GM18951 (cell line): ENCODE measurements around the gene NEK1.
"Not testable (repeated sequence)": the region's sequence is repeated elsewhere in the genome, so short reads cannot be mapped to it uniquely, and the experiment has no call there.

Experiments
- POLR2A ChIP-seq: IDR thresholded peaks from 4 replicates; pipeline ENCODE4 v1.6.1; 2011; ENCODE audit warnings: mild to moderate bottlenecking; ENCODE audit not compliant: insufficient read length, insufficient read depth; ENCODE audit errors: extremely low read depth
- in situ Hi-C: fragments of 300-500 bp; cut with MboI; formaldehyde crosslinking; loops from one replicate; pipeline ENCODE4 v1.12.0; 2022; ENCODE audit warnings: low sequenced_read_pairs, mixed read lengths, inconsistent platforms; ENCODE audit not compliant: unreplicated experiment

NEK1 gene

GRCh38 chr4:169491211-169491610 lies 121.2 kb downstream of the NEK1 start:
- no peak for TF ChIP-seq POLR2A
- in situ Hi-C loops, result loop anchor here (25.0 kb wide), 2 partner anchors 979 to 1304 kb away; no protein-coding TSS in a partner anchor

- no peak for TF ChIP-seq POLR2A
- in situ Hi-C loops, result loop anchor here (10.0 to 25.0 kb wide), 4 partner anchors 475 to 1302 kb away; partner anchors contain the start of gene CBR4
Observed at GRCh38 chr4:169489306-169489705, 123.1 kb downstream of the NEK1 start.

- in situ Hi-C loops, result loop anchor here (10.0 to 25.0 kb wide), 4 partner anchors 471 to 1299 kb away; partner anchors contain the start of gene CBR4
- TF ChIP-seq POLR2A, result no peak
Observed at GRCh38 chr4:169485791-169486742, 126.3 kb downstream of the NEK1 start.

GRCh38 chr4:169485086-169485485 lies 127.3 kb downstream of the NEK1 start:
- in situ Hi-C loops, result loop anchor here (10.0 to 25.0 kb wide), 4 partner anchors 470 to 1298 kb away; partner anchors contain the start of gene CBR4
- no peak for TF ChIP-seq POLR2A

GRCh38 chr4:169484485-169484884 lies 127.9 kb downstream of the NEK1 start:
- in situ Hi-C loops, result loop anchor here (10.0 to 25.0 kb wide), 4 partner anchors 470 to 1297 kb away; partner anchors contain the start of gene CBR4
- TF ChIP-seq POLR2A, result no peak

- in situ Hi-C loops, result no loop called here
Observed at GRCh38 chr4:169464080-169464479, 148.3 kb downstream of the NEK1 start.

GRCh38 chr4:169460081-169460480 lies 152.3 kb downstream of the NEK1 start:
- in situ Hi-C loops, result no loop called here
- no peak for TF ChIP-seq POLR2A

More at GRCh38 chr4:169464080-169464479, 148.3 kb downstream of the NEK1 start:
- TF ChIP-seq POLR2A, result no peak

- in situ Hi-C loops, result no loop called here
Observed at GRCh38 chr4:169458575-169458974, 153.8 kb downstream of the NEK1 start.

GRCh38 chr4:169452644-169453043 lies 159.7 kb downstream of the NEK1 start:
- in situ Hi-C loops, result not testable (repeated sequence)

More at GRCh38 chr4:169458575-169458974, 153.8 kb downstream of the NEK1 start:
- no peak for TF ChIP-seq POLR2A

- in situ Hi-C loops, result not testable (repeated sequence)
Observed at GRCh38 chr4:169448935-169449334, 163.4 kb downstream of the NEK1 start.

GRCh38 chr4:169446824-169447223 lies 165.6 kb downstream of the NEK1 start:
- no peak for TF ChIP-seq POLR2A
- in situ Hi-C loops, result no loop called here

GRCh38 chr4:169443748-169444147 lies 168.6 kb downstream of the NEK1 start:
- TF ChIP-seq POLR2A, result no peak
- in situ Hi-C loops, result no loop called here

GRCh38 chr4:169440446-169440845 lies 171.9 kb downstream of the NEK1 start:
- in situ Hi-C loops, result no loop called here
- no peak for TF ChIP-seq POLR2A

- TF ChIP-seq POLR2A, result no peak
- in situ Hi-C loops, result no loop called here
Observed at GRCh38 chr4:169439244-169439643, 173.1 kb downstream of the NEK1 start.

- in situ Hi-C loops, result no loop called here
- no peak for TF ChIP-seq POLR2A
Observed at GRCh38 chr4:169438057-169438480, 174.3 kb downstream of the NEK1 start.
